ENCODE results near the gene TNP1. TPM values are rescaled to one million over a fixed set of nuclear protein-coding genes. Genes with fewer than 3 reads are reported as not detected.

TNP1 gene
- polyA plus RNA-seq, 1 donor from 2014 or later, result not detected

GRCh38 chr2:216837740-216838139, 22.1 kb downstream of the TNP1 start:
- H3F3A ChIP-seq (ENCODE audit: insufficient read depth, low read length, poor library complexity, severe bottlenecking), result no peaks in the 10 kb centered on the region
- H3K9me3 ChIP-seq (ENCODE audit: low read length), result no peaks in the 10 kb centered on the region
- no peak overlapping the region for H3K4me2 ChIP-seq (ENCODE audit: low read length)
- H3K9me2 ChIP-seq (ENCODE audit: insufficient read depth, low read length), result no peaks in the 10 kb centered on the region
- no peak overlapping the region for H3K4me3 ChIP-seq (ENCODE audit: low read length)
- H4K20me1 ChIP-seq (ENCODE audit: insufficient read depth), result no peaks in the 10 kb centered on the region
- no peak overlapping the region for H3K27ac ChIP-seq (ENCODE audit: low read length)
- no peaks in the 10 kb centered on the region for H3K79me2 ChIP-seq (replicated peaks; ENCODE audit: insufficient read depth, low read length)
- no peaks in the 10 kb centered on the region for H3K36me3 ChIP-seq (ENCODE audit: insufficient read depth, low read length)
- no peaks in the 10 kb centered on the region for H3K27me3 ChIP-seq (ENCODE audit: insufficient read depth, low read depth, low read length)
- TF ChIP-seq EP300 (conservative IDR thresholded peaks at IDR 0.05; ENCODE audit: poor library complexity, severe bottlenecking) (no peak), TAF1 (IDR thresholded peaks at IDR 0.05; ENCODE audit: low read depth) (no peak), EZH2 (IDR thresholded peaks at IDR 0.05; ENCODE audit: borderline replicate concordance, insufficient read depth, low read length, poor library complexity, severe bottlenecking) (no peak), RAD21 (conservative IDR thresholded peaks at IDR 0.05) (no peak)
- no peak overlapping the region for H3K9ac ChIP-seq (ENCODE audit: low read length)
- H2AFZ ChIP-seq (ENCODE audit: low read depth, low read length), result no peak overlapping the region

GRCh38 chr2:216833061-216833460, 26.8 kb downstream of the TNP1 start:
- Histone ChIP-seq H3F3A (ENCODE audit: insufficient read depth, low read length, poor library complexity, severe bottlenecking) (no peaks in the 10 kb centered on the region), H3K9ac (ENCODE audit: low read length) (no peak overlapping the region), H3K4me2 (ENCODE audit: low read length) (no peak overlapping the region), H3K4me3 (ENCODE audit: low read length) (no peak overlapping the region), H2AFZ (ENCODE audit: low read depth, low read length) (no peak overlapping the region), H4K20me1 (ENCODE audit: insufficient read depth) (no peaks in the 10 kb centered on the region), H3K36me3 (ENCODE audit: insufficient read depth, low read length) (no peaks in the 10 kb centered on the region), H3K9me3 (ENCODE audit: low read length) (no peaks in the 10 kb centered on the region), H3K27ac (ENCODE audit: low read length) (no peak overlapping the region), H3K79me2 (replicated peaks; ENCODE audit: insufficient read depth, low read length) (no peaks in the 10 kb centered on the region), H3K27me3 (ENCODE audit: insufficient read depth, low read depth, low read length) (no peaks in the 10 kb centered on the region), H3K9me2 (ENCODE audit: insufficient read depth, low read length) (no peaks in the 10 kb centered on the region)
- TF ChIP-seq CTCF (IDR thresholded peaks at IDR 0.05; ENCODE audit: poor library complexity, severe bottlenecking), result no peak
- TF ChIP-seq MXI1 (conservative IDR thresholded peaks at IDR 0.05; ENCODE audit: poor library complexity, severe bottlenecking), result no peak
- TF ChIP-seq POLR2AphosphoS5 (IDR thresholded peaks at IDR 0.05), result no peak
- no peak for TF ChIP-seq SMC3 (conservative IDR thresholded peaks at IDR 0.05; ENCODE audit: poor library complexity)

- H3K9me3 ChIP-seq (ENCODE audit: low read length), result no peaks in the 10 kb centered on the region
- H2AFZ ChIP-seq (ENCODE audit: low read depth, low read length), result no peak overlapping the region
- H3K9me2 ChIP-seq (ENCODE audit: insufficient read depth, low read length), result no peaks in the 10 kb centered on the region
- no peaks in the 10 kb centered on the region for H3K27me3 ChIP-seq (ENCODE audit: insufficient read depth, low read depth, low read length)
- no peaks in the 10 kb centered on the region for H3F3A ChIP-seq (ENCODE audit: insufficient read depth, low read length, poor library complexity, severe bottlenecking)
- H3K79me2 ChIP-seq (replicated peaks; ENCODE audit: insufficient read depth, low read length), result no peaks in the 10 kb centered on the region
- H4K20me1 ChIP-seq (ENCODE audit: insufficient read depth), result no peaks in the 10 kb centered on the region
- H3K27ac ChIP-seq (ENCODE audit: low read length), result no peak overlapping the region
- H3K4me2 ChIP-seq (ENCODE audit: low read length), result no peak overlapping the region
- H3K36me3 ChIP-seq (ENCODE audit: insufficient read depth, low read length), result no peaks in the 10 kb centered on the region
- H3K9ac ChIP-seq (ENCODE audit: low read length), result no peak overlapping the region
- TF ChIP-seq MXI1 (conservative IDR thresholded peaks at IDR 0.05; ENCODE audit: poor library complexity, severe bottlenecking), result no peak
- TF ChIP-seq EP300 (conservative IDR thresholded peaks at IDR 0.05; ENCODE audit: poor library complexity, severe bottlenecking), result no peak
- no peak for TF ChIP-seq EZH2 (IDR thresholded peaks at IDR 0.05; ENCODE audit: borderline replicate concordance, insufficient read depth, low read length, poor library complexity, severe bottlenecking)
- TF ChIP-seq POLR2AphosphoS5 (IDR thresholded peaks at IDR 0.05), result no peak
- no peak for TF ChIP-seq RAD21 (conservative IDR thresholded peaks at IDR 0.05)
- TF ChIP-seq, protein P1, sequence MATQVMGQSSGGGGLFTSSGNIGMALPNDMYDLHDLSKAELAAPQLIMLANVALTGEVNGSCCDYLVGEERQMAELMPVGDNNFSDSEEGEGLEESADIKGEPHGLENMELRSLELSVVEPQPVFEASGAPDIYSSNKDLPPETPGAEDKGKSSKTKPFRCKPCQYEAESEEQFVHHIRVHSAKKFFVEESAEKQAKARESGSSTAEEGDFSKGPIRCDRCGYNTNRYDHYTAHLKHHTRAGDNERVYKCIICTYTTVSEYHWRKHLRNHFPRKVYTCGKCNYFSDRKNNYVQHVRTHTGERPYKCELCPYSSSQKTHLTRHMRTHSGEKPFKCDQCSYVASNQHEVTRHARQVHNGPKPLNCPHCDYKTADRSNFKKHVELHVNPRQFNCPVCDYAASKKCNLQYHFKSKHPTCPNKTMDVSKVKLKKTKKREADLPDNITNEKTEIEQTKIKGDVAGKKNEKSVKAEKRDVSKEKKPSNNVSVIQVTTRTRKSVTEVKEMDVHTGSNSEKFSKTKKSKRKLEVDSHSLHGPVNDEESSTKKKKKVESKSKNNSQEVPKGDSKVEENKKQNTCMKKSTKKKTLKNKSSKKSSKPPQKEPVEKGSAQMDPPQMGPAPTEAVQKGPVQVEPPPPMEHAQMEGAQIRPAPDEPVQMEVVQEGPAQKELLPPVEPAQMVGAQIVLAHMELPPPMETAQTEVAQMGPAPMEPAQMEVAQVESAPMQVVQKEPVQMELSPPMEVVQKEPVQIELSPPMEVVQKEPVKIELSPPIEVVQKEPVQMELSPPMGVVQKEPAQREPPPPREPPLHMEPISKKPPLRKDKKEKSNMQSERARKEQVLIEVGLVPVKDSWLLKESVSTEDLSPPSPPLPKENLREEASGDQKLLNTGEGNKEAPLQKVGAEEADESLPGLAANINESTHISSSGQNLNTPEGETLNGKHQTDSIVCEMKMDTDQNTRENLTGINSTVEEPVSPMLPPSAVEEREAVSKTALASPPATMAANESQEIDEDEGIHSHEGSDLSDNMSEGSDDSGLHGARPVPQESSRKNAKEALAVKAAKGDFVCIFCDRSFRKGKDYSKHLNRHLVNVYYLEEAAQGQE (IDR thresholded peaks at IDR 0.05; ENCODE audit: borderline replicate concordance), result no peak
- TF ChIP-seq SMC3 (conservative IDR thresholded peaks at IDR 0.05; ENCODE audit: poor library complexity), result no peak
- no peak for TF ChIP-seq TAF1 (IDR thresholded peaks at IDR 0.05; ENCODE audit: low read depth)
- no peak for TF ChIP-seq CTCF (IDR thresholded peaks at IDR 0.05; ENCODE audit: poor library complexity, severe bottlenecking)
- no peak overlapping the region for H3K4me3 ChIP-seq (ENCODE audit: low read length)
Measured at GRCh38 chr2:216830346-216830745, 29.5 kb downstream of the TNP1 start.

Data from neural cell (in vitro differentiated cells).